Activated T-cell treated with anti-CD3 and anti-CD28 coated beads for 4 hours (primary cell): ENCODE data around the gene SYNJ2.

Source experiments
- DNase-seq: peaks from one replicate; pipeline ENCODE4 v3.0.0-alpha.2; 2020

The SYNJ2 gene

DNA sequence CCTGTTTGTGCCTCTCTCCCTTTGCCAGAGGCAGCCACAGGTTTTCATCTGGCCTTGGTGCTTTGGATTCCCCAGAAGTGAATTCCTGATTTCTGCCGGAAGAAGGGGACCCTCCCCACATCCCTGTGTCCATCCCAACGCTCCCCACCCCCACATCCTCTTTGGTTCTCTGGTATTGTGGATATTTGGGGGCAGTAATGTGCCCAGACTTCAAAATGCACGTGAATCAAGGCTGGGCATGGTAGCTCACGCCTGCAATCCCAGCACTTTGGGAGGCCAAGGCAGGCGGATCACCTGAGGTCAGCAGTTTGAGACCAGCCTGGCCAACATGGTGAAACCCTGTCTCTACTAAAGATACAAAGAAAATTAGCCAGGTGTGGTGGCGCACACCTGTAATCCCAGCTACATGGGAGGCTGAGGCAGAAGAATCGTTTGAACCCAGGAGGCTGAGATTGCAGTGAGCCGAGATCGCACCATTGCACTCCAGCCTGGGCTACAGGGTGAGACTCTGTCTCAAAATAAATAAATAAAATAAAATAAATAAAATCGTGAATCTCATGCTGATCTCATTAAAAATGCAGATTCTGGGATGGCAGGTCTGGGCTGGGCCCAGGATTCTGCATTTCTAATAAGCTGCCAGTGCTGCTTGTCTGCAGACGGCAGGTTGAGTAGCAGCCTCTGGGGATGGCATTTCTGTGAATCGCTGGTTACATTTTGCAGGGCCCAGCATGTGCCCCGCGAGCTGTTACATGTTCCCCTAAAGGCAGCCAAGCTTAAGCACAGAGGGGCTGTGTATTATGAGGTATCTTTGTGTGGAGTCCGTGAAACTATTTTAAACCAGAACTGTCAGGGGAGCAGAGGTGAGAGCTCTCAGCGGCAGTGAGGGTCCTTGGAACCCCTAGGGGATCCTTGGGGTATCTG, 49.0 kb downstream of the SYNJ2 start:
- no peak for DNase-seq

DNA sequence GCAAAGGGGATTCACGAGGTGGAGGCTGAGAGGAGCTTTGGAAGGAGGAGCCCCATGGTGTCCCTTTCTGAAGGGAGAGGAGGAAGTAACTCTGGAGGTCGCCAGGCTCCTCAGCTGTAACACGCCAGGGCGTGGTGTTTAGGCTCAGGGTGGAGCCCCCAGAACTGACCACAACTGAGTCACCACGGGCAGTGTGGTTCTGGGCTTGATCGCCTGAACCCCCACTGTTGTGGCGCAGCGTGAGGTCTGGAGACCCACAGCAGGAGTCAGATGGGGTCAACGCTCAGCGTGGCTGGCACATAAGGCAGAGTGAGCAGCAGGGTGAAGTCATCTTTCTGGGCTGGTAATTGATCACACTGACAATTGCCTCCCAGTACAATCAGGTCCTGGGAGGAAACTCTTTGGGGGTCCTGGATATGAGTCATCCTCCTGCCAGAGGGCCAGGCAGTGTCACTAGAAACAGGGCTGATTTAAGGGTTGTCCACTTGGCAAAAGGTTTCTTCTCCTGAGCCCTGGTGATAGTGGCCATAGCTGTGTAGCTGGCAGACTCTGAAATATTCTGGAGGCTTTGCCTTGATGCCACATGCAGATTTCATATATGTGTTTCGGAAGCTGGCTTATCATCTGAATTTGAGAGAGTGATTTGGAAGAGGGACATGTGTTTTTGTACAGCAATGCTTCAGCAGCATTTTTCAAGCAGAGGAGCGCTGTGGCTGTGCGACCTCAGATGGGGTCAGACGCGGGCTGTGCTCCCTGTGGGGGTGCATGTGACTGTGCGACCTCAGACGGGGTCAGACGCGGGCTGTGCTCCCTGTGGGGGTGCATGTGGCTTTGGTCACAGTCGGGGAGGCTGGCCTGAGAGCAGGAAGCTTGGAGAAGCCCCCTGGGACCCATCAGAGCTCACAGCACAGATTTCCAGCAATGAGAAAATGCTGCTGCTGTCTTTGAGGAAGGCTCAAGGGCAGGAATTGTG, 50.0 kb downstream of the SYNJ2 start:
- DNase-seq = no peak

- no peak for DNase-seq
Measured at GRCh38 chr6:158032354-158032733, 50.7 kb downstream of the SYNJ2 start.

DNA sequence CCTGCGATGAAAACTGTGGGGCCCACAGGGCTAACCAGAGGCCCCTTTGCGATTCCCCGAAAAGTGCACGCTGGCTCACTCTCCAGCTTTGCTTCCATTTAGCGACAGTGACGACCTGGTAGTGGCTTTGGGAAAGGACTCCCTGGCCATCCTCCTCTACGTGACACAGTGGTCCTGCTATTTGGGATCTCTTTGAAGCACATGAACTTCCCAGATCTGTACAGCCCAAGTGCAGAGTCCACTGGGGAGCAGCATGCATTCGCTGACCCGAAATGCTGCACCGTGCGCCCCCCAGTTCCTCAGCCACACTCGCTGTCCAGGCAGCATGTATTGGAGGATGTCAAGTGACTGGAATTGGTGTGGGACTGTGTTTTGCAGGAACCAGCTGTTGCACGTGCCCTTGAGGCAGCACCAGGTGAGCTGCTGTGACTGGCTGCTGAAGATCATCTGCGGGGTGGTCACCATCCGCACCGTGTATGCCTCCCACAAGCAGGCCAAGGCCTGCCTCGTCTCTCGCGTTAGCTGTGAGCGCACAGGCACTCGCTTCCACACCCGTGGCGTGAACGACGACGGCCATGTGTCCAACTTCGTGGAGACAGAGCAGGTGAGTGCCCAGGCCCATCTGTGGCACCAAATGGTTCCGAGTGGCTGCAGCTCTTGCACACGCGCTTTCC, 51.6 kb downstream of the SYNJ2 start:
- no peak for DNase-seq

GRCh38 chr6:158033751-158034702, 52.4 kb downstream of the SYNJ2 start:
- no peak for DNase-seq

GRCh38 chr6:158036261-158036660, 54.6 kb downstream of the SYNJ2 start:
- no peak for DNase-seq

GRCh38 chr6:158037021-158037420, 55.4 kb downstream of the SYNJ2 start:
- DNase-seq = no peak

- no peak for DNase-seq
Measured at GRCh38 chr6:158037771-158038170, 56.1 kb downstream of the SYNJ2 start.

- no peak for DNase-seq
Measured at GRCh38 chr6:158038291-158039177, 56.9 kb downstream of the SYNJ2 start.

GRCh38 chr6:158039178-158039557, 57.5 kb downstream of the SYNJ2 start:
- DNase-seq = no peak

GRCh38 chr6:158039571-158040050, 57.9 kb downstream of the SYNJ2 start:
- no peak for DNase-seq

- DNase-seq = no peak
Measured at GRCh38 chr6:158040051-158040803, 58.6 kb downstream of the SYNJ2 start.

DNA sequence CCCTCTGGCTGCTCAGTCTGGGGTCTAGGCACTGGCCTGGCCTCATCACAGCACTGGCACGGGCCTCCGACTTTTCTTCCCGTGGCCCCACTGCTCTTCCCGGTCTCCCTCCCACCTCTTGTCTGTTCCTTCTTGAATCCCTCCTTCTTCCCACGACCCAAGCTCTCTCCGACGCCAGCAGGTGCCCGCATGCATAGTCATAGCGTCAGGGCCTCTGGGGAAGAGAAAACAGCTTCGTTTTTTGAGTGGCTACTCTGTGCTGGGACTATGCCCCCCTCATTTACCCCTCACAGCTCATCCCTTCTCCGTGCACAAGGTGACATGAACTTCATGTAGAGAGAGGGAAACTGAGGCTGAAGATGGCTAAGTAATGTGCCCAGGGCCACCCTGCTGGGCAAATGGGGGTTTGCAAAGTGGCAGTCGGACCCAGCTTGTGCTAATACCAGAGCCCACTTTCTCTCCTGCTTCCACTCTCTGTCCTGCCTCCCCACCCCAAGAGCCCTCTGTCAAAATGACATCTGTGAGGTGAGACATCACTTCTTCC, 59.2 kb downstream of the SYNJ2 start:
- no peak for DNase-seq

GRCh38 chr6:158041370-158041769, 59.7 kb downstream of the SYNJ2 start:
- no peak for DNase-seq

DNA sequence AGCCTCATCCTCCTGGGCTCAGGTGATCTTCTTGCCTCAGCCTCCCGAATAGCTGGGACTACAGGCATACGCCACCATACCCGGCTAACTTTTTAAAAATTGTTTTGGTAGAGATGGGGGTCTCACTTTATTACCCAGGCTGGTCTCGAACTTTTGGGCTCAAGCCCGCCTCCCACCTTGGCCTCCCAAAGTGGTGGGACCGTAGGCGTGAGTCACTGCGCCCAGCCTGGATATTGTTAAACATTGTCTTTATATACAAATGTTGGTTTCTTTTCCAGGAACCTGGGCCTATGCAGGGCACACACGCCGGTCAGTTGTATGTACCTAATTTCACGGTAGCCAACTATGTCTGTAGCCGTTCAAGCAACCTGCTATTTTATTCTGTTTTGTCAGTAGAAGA, 60.1 kb downstream of the SYNJ2 start:
- no peak for DNase-seq

DNA sequence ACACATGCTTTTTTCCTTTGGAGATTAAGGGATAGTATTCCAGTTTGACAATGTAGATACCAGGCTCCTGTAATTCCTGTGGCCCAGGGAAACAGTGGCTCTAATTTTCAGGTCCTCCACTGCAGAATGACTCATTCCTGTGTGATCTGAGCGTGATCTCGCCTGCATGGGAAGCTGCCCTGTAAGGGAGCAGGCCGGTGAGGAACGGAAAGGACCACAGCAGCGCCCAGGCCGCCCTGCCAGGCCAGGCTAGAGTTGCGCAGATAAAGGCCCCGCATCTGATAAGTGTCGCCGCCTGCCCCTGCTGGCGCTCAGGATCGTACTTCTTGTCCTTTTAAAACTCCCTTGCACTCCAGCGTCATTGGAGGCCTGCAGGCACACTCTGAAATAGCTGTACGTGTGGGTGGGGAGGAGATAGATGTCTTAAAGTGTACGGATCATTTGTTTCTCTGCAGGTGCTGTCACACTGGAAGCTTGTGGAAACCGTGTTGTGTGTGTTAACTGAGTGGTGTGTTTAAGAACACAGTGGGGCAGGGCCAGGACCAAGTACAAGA, 60.7 kb downstream of the SYNJ2 start:
- no peak for DNase-seq

- no peak for DNase-seq
Measured at GRCh38 chr6:158043008-158043407, 61.3 kb downstream of the SYNJ2 start.

DNA sequence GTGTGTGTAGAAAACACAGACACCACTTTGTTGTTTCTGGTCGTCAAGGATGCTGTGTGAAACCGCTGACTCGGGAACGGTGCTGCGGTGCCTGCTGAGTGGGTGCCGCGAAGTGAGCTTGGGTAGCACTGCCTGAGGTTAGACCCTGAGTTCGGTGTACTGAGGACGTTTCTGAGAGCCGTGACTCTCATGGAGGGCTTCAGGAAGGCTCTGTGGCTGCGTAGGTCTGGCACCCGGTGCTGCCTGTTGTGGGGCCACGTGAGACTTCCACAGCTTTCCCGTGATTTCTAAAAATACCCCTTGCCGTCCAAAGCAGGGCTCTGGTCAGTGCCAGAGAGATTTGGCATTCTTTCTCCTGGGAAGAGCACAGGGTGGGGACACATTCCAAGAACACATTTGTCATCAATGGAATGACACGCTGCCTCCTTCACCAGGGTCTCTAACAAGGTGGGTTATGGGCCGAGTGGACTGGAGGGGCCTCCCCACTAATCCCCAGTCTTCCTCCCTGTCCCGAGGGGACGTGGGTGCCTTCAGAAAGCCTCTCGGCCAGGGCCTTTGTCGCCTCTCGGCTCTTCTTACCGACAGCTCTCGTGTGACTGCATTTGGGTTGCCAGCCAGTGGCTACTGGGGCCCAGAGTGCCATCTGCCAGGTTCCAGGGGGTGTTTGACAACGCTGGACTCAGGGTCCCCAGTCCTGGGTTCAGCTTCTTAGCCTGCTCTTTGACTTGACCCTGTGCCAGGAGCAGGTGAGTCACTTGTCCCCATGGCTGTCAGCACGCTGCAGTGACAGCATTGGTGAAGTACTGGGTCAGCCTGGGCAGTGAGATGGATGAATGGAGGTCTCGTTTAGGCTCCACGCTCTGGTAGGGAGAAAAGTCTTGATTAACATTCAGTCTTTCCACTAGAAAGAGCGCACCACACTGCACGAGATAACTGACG, 62.2 kb downstream of the SYNJ2 start:
- DNase-seq = no peak
